ENCODE results near the gene UBE2L6.
A peak's percentile ranks its signal among the peaks of the same experiment; 100 is the strongest.

Gene UBE2L6

DNA sequence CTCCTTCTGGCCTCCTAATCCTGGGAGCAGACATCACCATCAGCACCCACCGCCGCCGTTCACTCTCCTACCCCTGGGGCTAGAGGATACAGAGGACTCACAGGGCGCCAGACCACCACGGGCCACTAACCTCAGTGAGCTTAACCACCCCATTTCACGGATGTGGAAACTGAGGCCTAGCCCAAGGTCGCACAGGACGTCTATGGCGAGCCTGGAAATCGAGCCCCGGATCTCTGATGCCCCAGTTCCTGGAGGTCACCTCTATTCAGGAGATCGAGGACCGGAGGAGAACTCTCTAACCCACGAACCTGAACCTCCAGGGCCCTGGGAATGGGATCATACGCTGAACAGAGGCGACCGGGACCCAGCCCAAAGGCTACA, 37.3 kb downstream of the UBE2L6 start:
- TF ChIP-seq CTCF (IDR thresholded peaks at IDR 0.05) = no peak
- H3K4me3 ChIP-seq = peak overlapping the region; percentile 70
- no peaks in the 10 kb centered on the region for H3K9me3 ChIP-seq
- DNase-seq = no peak
- peaks cover 0 to 19% (median 0%) of the 10 kb centered on the region in 3 donors for H3K36me3 ChIP-seq
- peak overlapping the region; percentile 49 to 70 for H3K27ac ChIP-seq
- H3K4me1 ChIP-seq = peaks cover 0 to 15% (median 11%) of the 10 kb centered on the region in 4 donors
- no peaks in the 10 kb centered on the region for H3K27me3 ChIP-seq
- intact Hi-C loops (cut with DNase I; ENCODE audit: low total_unique reads) = no loop called here

- Histone ChIP-seq H3K27me3 (no peaks in the 10 kb centered on the region), H3K9me3 (no peaks in the 10 kb centered on the region), H3K4me1 (peaks cover 0 to 15% (median 11%) of the 10 kb centered on the region in 4 donors), H3K27ac (no peak overlapping the region), H3K4me3 (no peak overlapping the region), H3K36me3 (peaks cover 0 to 19% (median 0%) of the 10 kb centered on the region in 3 donors)
- no peak for DNase-seq
- no peak for TF ChIP-seq CTCF (IDR thresholded peaks at IDR 0.05)
- intact Hi-C loops (cut with DNase I; ENCODE audit: low total_unique reads) = loop anchor here (5.0 kb wide), 1 partner anchor 177 kb away; no protein-coding TSS in a partner anchor
Measured at GRCh38 chr11:57529012-57529411, 38.5 kb downstream of the UBE2L6 start.

DNA sequence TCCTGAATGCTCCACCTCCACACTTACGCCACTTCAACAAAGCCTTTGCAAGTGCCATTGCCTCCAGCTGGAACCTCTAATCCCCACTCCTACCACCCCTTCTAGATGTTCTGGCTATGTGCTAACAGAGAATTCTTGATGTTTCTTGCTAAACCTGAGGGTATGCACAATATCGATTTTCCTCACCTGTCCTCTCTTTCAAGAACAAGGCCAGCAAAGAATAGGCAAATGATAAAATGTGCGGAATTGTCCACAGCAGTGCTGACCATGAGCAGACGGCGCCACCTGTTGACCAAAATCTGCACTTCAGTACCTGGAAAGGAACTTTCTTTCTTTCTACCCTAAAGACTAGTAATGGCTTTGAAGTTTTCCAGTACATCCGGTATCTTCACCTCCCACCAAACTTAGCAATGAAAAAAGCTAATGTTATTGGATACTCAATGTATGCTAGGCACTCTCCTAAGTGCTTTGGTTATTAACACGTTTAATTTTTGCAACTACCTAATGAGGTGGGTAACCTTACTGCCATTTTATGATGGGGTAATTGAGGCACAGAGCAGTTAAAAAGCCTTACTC, 40.3 kb downstream of the UBE2L6 start:
- peak; percentile 91 to 94 for TF ChIP-seq CTCF (IDR thresholded peaks at IDR 0.05)

DNA sequence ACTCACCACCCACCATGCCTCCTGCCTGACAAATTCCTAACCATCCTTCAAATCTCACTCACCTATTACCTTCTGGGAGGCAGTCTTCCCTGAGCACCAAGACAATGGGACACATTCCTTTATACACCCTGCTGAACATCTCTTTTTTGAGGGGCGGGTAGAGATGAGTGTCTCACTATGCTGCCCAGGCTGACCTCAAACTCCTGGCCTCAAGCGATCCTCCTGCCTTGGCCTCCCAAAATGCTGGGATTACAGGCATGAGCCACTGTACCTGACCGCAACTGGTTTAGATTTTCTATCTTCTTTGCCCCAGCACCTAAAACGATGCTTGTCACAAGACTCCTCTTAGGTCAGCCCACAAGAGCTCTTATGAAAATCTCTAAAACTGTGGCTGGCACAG, 44.1 kb downstream of the UBE2L6 start:
- DNase-seq = no peak
- no peak for TF ChIP-seq CTCF (IDR thresholded peaks at IDR 0.05)
- peaks cover 0 to 11% (median 0%) of the 10 kb centered on the region in 3 donors for H3K36me3 ChIP-seq
- H3K27ac ChIP-seq = no peak overlapping the region
- H3K9me3 ChIP-seq = no peaks in the 10 kb centered on the region
- H3K27me3 ChIP-seq = no peaks in the 10 kb centered on the region
- no peaks in the 10 kb centered on the region for H3K4me1 ChIP-seq
- intact Hi-C loops (cut with DNase I; ENCODE audit: low total_unique reads) = no loop called here
- H3K4me3 ChIP-seq = no peak overlapping the region

More for the DNA sequence above, 40.3 kb downstream of the UBE2L6 start:
- peaks cover 0 to 19% (median 0%) of the 10 kb centered on the region in 3 donors for H3K36me3 ChIP-seq
- no peaks in the 10 kb centered on the region for H3K27me3 ChIP-seq
- H3K4me3 ChIP-seq = no peak overlapping the region
- no peaks in the 10 kb centered on the region for H3K9me3 ChIP-seq
- no peak overlapping the region for H3K27ac ChIP-seq
- DNase-seq = peak; percentile 70 to 74
- H3K4me1 ChIP-seq = peaks cover 0 to 15% (median 11%) of the 10 kb centered on the region in 4 donors
- intact Hi-C loops (cut with DNase I; ENCODE audit: low total_unique reads) = loop anchor here (2.0 to 5.0 kb wide), 3 partner anchors 34 to 175 kb away; no protein-coding TSS in a partner anchor

DNA sequence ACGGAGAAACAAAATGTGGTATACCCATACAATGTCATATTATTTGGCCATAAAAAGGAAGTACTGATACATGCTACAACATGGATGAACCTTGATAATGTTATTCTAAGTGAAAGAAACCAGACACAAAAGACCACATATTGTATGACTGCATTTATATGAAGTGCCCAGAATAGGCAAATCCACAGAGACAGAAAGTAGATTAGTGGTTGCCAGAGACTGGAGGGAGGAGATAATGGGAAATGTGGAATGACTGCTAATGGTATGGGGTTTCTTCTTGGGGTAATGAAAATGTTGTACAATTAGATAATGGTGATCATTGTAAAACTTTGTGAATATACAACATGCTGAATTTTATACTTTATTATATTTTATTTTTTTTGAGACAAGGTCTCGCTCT, 46.4 kb downstream of the UBE2L6 start:
- no peak for TF ChIP-seq CTCF (IDR thresholded peaks at IDR 0.05)
- Histone ChIP-seq H3K27ac (no peak overlapping the region), H3K9me3 (no peaks in the 10 kb centered on the region), H3K27me3 (no peaks in the 10 kb centered on the region), H3K4me1 (peaks cover 0 to 2% (median 2%) of the 10 kb centered on the region in 4 donors), H3K36me3 (no peaks in the 10 kb centered on the region), H3K4me3 (no peak overlapping the region)
- DNase-seq = no peak
- intact Hi-C loops (cut with DNase I; ENCODE audit: low total_unique reads) = no loop called here
